ENCODE results near the gene HDAC10.

DNA sequence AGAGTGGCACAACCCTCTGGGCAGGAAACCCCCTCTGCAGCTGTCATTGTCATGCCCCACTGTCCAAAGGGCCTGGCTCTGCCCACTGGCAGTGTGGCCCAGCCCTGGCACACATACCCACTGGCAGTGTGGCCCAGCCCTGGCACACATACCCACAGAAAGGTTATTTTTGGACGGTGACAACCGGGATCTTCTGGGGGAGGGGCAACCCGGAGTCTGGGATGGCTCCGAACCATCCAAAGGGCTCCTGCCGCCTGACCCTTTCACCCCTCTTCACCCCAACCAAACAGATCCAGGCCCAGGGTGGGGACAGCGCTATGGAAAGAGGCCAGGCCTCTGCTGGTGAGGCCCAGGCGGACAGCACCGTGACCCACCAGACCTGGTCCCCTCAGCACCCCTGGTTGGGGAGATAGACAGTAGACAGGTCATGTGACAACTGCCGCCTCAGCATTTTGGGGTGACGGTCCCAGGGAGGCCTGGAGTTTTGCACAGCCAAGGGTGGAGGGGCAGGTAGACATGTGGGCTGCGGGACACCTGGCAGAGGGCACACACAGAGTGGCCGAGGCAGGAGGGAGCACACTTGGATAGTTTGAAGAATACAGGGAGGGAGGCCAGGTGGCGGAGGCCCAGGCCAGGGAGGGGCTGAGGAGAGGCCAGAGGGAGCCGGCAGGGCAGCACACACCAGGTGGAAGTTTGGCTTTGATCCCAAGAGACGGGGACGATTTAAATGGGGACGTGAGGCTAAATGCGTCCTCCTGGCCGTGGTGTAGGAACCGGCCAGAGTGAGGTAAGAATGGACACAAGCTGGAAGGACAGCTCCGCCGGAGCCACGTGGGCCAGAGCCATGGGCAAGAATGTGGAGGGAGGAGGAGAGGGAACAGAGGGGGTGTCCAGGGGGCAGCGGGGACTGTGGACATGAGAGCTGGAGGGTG, 7.6 kb upstream of the HDAC10 start:
- TF ChIP-seq MAX (IDR thresholded peaks at IDR 0.05) (no peak), EP300 (IDR thresholded peaks at IDR 0.05; ENCODE audit: borderline replicate concordance) (no peak)
